HL-60/S4 treated with retinoic acid at 250 ng/mL for 4 days and 3 days (cell line): ENCODE results near the gene RBM19.

ENCODE experiments used
- in situ Hi-C: fragments of 300-500 bp; cut with MboI; formaldehyde crosslinking; loops from 2 replicates; pipeline ENCODE4 v1.7.0; 2022; ENCODE audit warnings: low sequenced_read_pairs

The RBM19 gene, protein sequence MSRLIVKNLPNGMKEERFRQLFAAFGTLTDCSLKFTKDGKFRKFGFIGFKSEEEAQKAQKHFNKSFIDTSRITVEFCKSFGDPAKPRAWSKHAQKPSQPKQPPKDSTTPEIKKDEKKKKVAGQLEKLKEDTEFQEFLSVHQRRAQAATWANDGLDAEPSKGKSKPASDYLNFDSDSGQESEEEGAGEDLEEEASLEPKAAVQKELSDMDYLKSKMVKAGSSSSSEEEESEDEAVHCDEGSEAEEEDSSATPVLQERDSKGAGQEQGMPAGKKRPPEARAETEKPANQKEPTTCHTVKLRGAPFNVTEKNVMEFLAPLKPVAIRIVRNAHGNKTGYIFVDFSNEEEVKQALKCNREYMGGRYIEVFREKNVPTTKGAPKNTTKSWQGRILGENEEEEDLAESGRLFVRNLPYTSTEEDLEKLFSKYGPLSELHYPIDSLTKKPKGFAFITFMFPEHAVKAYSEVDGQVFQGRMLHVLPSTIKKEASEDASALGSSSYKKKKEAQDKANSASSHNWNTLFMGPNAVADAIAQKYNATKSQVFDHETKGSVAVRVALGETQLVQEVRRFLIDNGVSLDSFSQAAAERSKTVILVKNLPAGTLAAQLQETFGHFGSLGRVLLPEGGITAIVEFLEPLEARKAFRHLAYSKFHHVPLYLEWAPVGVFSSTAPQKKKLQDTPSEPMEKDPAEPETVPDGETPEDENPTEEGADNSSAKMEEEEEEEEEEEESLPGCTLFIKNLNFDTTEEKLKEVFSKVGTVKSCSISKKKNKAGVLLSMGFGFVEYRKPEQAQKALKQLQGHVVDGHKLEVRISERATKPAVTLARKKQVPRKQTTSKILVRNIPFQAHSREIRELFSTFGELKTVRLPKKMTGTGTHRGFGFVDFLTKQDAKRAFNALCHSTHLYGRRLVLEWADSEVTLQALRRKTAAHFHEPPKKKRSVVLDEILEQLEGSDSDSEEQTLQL

DNA sequence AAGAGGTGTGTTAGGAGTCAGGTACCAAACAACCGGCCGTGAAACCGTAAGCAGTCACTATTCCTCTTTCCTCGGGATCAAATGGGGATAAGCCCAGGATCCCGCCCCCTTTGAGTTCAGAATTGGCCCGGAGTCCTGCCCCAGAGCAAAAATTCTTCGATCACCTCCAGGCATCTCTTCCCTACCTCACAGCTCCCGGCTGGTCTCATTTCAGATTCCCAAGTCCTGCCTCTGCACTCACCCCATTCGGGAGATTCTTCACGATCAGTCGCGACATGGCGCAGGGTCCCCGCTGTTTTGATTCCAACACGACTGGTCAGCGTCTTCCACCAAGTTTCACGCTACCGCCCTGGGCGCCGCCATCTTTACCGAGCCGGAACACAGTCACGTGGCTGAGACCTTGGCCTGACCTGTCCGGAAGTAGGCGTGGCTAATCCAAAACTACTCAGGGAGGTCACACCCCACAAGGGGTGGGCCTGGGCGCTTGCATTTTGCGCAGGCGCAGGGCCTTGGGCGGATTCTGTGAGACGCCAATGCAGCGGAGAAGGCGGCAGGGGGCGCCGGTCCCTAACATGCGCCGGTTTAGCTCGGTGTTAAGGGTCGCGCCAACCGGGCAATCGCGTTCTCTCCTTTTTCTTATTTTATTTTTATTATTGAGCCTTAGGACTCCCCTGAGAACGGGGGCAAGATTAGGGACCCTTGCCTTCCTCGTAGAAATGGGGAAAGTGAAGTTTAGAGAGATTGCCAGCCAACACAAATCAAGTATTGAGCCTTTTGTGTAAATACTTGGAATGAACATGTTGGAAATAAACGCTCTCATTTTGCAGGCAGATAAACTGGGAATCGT, at the start of gene RBM19:
TSS of gene RBM19 (minus strand) at position 375 of the 847 bp plus-strand sequence. CDS start at position 277, 98 bp downstream.
- in situ Hi-C loops = no loop called here

DNA sequence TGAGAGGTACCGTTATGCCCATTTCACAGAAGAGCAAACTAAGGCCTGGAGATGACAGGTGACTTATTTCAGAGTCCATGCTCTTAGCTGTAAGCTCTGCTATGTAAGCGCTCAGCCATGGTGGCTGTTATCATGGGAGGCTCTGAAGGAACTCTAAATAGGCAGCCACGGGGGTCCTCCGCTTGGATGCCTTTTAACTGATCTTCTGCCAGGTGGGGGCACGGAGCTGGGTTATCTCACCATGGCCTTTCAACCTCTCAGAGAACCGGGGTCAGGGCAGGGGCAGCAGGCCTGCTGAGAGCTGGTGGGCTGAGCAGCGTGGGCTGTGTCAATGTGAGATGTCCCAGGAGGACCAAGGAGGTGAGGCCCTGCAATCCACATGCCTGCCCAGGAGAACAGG, 49.7 kb upstream of the RBM19 start:
- in situ Hi-C loops = loop anchor here (25.0 kb wide), 1 partner anchor 496 kb away; no protein-coding TSS in a partner anchor

DNA sequence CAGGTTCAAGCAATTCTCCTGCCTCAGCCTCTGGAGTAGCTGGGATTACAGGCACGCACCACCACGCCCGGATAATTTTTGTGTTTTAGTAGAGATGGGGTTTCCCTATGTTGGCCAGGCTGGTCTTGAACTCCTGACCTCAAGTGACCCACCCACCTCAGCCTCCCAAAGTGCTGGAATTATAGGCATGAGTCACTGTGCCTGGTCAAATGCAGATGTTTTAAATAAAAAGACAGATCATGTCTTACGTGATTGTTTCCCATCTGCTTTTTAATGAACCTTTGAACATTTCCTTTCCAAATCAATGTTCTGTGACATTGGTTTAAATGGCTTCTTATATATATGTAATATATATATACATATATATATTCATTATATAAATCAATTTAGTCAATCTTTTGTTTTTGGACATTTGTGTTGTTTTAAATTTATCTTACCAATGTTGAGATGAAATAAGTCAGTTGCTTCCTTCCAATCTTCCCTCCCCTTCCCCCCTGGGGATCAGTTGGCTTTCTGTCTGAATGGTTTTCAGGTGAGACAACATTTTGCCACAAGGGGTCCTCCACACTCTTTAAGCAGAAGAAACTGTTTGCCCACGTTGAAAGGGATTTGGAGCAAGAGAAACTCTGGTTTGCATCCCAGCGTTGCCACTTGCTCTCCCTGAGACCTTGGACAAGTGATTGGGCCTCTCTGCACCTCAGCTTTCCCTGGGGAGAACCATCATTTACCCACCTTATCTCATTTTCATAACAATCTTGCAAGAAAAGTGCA, 47.6 kb upstream of the RBM19 start:
- in situ Hi-C loops = loop anchor here (25.0 kb wide), 1 partner anchor 499 kb away; no protein-coding TSS in a partner anchor

DNA sequence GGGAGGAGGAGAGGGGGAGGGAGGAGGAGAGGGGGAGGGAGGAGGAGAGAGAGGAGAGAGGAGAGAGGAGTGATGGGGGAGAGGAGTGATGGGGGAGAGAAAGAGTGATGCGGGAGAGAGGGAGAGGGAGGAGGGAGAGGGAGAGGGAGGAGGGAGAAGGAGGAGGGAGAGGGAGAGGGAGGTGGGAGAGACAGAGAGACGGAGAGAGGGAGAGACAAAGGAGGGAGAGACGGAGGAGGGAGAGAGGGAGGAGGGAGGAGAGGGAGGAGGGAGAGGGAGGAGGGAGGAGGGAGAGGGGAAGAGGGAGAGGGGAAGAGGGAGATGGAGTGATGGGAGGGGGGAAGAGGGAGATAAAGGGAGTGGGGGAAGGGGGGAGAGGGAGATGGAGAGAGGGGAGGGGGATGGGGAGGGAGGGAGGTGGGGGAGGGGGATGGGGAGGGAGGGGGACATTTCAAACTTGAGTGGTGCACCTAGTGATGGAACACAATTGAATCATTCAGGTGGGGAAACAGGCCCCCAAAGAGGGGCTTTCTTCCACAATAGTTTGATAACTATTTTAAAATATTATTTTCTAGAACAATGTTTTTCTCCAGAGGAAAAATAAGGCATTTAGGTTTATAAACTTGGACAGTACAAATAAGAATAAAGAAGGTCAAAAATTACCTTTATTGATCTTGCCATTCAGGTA, 46.8 kb upstream of the RBM19 start:
- in situ Hi-C loops = loop anchor here (25.0 kb wide), 1 partner anchor 499 kb away; no protein-coding TSS in a partner anchor

DNA sequence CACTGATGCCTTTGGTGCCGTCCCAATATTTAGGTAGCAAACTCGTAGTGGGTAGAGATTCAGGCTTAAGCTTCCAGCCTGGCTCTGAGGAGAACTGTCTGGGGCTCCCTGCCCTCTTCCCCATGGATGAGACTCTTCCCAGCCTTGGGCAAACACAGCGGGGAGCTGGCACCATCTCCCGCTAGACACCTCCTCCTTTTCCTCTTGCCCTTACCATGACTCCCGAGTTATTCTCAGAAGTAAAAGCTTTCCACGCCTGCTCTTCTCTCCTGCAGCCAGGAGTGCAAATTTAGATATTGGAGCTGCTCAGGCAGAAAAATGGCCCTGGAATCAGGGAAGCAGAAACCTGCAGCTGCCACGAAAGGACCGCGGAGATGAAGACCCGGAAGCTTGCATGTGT, 45.6 kb upstream of the RBM19 start:
- in situ Hi-C loops = loop anchor here (25.0 kb wide), 1 partner anchor 501 kb away; no protein-coding TSS in a partner anchor

DNA sequence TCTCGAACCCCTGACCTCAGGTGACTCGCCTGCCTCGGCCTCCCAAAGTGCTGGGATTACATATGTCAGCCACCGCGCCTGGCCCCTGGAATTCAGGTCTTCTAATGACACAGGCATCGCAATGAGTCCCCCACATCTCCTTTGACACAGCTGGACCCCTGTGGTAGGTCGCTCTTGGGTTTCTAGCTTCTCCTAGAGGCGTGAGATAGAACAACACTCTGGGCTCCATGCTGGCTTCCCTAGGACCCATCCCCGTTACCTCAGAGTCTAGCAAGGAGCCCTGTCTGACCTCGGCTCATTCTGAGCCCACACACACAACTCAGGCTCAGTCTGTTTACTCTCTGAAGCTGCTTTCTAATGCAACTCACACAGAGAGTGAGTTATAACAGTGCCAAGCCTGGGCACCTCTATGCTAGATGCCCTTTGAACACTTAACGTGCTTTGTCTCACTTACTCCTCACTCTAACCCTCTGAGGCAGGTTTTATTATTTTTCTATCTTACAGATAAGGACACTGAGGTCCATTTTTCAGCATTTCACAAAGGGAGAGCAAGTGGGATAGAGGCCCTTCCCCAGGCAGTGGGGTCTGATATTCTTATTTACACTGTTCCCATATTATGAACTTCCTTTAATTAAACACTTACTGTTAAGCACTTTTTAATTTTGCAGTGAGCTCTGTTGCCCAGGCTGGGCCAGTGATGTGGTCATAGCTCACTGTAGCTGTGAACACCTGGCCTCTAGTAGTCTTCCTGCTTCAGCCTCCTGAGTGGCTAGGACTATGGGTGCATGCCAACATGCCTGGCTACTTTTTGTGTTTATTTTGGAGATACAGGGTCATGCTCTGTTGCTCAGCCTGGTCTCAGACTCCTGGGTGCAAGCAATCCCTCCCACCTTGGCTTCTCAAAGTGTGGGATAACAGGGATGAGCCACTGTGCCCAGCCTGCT, 40.6 kb upstream of the RBM19 start:
- in situ Hi-C loops = loop anchor here (25.0 kb wide), 1 partner anchor 506 kb away; no protein-coding TSS in a partner anchor

DNA sequence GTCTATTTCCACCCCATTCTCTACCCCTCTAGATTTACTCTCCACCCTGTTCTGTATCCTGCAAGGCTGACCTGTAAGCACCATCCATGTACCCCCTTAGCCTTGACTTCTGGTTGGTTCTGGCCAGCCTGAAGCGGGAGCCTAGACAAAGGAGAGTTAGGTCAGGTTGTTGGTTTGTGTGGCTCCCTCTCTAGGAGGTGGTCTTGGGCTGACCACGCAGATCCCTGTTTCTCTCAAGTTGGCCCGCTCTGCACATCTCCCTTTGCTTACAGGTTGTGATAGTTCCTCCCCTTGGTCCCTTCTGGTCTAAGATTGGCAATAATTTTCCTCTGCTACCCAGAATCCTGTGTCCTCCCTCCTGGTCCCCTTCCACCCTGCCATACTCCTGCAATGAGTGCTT, 38.3 kb upstream of the RBM19 start:
- in situ Hi-C loops = loop anchor here (25.0 kb wide), 1 partner anchor 508 kb away; no protein-coding TSS in a partner anchor

DNA sequence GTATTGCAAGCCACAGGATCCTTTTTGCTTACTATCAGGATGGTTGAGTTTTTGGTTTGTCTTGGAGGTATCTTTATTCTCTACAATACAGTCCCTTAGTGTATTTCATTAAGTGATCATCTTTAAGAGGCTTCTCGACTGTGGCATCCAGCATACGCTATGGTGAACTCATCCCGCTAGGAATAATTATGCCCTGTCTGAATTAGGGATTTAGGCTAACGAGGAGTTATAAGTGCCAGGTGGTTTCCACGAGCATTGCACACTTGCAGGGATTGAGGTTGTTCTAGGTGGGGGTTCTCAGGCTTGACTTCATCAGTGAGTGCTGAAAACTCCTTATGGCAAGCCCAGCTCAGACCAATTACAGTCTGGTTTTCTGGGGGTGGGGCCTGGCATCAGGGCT, 37.2 kb upstream of the RBM19 start:
- in situ Hi-C loops = loop anchor here (25.0 kb wide), 1 partner anchor 509 kb away; no protein-coding TSS in a partner anchor

DNA sequence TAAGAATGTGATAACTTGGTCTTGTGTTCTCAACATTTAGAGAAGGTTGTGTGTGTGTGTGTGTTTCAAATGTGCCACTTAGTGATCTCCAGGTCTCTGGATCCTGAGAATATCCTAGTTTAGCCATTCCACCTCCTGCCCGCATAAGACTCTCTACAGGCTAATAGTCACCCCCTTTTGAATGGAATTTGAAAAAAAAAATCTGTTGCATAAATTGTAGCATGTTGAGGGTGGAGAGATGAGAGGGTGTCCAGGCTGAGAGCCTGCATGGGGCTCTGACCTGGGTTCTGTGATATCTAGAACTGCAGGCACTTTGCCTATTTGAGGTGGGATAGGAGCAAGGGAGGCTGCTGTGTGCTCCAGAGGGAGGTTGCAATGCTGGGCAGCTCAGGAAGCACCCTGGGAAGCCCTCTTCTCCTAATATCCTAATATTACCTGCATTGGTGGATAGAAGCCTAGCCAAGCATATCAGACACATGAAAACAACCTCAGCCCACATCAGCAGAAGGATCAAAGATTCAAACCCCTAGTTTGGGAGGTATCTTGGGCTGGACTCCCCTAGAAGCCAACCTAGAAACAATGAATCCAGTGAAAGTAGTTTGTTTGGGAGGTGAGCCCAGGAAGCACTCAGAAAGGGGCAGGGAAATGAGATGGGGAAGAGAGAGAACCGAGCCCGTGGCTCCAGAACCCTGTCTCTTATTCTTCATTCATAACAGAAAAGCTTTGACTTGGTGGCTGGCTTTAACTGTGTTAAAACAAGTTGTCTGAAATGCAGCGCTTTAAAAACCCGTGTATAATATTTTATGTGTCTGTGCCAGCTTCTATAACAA, 35.6 kb upstream of the RBM19 start:
- in situ Hi-C loops = loop anchor here (25.0 kb wide), 1 partner anchor 511 kb away; no protein-coding TSS in a partner anchor

DNA sequence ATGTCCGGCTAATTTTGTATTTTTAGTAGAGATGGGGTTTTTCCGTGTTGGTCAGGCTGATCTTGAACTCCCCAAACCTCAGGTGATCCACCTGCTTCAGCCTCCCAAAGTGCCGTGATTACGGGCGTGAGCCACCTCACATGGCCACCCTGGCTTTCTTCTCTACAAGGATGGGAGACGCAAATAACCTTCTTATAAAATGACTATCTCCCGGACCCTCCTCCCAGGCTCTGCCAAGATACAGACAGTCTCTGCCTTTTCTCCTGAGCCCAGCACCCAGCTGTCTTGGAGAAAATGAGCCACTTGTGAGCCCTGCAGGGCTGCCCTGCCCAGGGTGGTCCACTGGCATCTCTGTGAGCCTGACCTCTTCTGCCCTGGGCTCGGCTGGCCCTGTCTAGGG, 34.7 kb upstream of the RBM19 start:
- in situ Hi-C loops = loop anchor here (25.0 kb wide), 1 partner anchor 511 kb away; no protein-coding TSS in a partner anchor

DNA sequence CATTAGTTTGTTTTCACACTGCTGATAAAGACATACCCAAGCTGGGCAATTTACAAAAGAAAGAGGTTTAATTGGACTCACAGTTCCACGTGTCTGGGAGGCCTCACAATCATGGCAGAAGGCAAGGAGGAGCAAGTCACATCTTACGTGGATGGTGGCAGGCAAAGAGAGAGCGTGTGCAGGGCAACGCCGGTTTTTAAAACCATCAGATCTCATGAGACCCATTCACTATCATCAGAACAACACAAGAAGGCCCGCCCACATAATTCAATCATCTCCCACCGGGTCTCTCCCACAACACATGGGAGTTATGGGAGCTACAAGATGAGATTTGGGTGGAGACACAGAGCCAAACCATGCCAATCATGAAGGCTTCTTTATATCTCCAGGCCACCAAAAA, 34.1 kb upstream of the RBM19 start:
- in situ Hi-C loops = loop anchor here (25.0 kb wide), 1 partner anchor 512 kb away; no protein-coding TSS in a partner anchor

DNA sequence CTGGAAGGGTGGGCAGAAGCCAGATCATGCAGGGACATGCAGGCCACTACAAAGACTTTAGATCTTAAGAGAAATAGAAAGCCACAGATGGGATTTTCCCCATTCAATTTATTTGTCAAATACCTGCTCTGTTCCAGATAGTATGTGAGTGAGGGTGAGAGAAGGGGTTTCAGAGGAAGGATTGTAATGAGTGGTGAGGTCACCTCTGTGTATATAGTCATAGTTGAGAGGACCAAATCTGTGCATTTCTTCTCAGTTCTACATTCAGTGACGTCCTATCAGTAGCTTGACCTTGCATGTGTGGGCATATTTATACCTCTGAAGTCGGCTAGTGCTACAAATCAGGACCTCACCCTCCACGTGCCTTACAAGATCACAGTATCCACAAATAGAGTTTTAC, 31.2 kb upstream of the RBM19 start:
- in situ Hi-C loops = loop anchor here (25.0 kb wide), 1 partner anchor 1915 kb away; no protein-coding TSS in a partner anchor

DNA sequence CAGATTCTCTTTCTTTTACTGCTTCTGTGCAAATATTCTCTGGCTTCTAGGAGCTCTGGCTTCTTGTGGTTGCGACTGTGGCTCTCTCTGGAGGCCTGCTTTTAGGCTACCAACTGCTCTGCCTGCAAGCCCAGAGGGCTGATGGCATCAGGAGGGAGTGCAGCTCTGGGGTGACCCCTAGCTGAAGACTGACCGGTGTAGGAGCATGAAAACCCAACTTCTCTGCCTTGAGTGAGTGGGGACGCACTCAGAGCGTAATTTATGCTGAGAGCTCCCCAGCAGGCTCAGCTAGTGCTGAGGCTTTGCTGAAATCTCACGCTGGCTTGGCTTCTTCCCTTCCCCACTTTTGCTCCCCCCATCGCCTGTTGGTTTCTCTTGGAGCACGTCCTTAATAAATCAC, 29.9 kb upstream of the RBM19 start:
- in situ Hi-C loops = loop anchor here (25.0 kb wide), 1 partner anchor 1916 kb away; no protein-coding TSS in a partner anchor

DNA sequence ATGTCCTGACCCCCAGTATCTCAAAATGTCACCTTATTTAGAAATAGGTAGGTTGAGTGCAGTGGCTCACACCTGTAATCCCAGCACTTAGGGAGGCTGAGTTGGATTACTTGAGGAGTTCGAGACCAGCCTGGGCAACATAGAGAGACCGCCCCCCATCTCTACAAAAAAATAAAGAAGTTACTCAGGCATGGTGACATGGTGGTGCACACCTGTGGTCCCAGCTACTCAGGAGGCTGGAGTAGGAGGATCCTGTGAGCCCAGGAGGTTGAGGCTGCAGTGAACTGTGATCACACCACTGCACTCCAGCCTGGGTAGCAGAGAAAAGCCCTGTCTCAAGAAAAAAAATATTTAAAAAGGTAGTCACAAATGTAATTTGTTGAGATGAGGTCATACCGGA, 27.9 kb upstream of the RBM19 start:
- in situ Hi-C loops = loop anchor here (25.0 kb wide), 1 partner anchor 1918 kb away; no protein-coding TSS in a partner anchor

DNA sequence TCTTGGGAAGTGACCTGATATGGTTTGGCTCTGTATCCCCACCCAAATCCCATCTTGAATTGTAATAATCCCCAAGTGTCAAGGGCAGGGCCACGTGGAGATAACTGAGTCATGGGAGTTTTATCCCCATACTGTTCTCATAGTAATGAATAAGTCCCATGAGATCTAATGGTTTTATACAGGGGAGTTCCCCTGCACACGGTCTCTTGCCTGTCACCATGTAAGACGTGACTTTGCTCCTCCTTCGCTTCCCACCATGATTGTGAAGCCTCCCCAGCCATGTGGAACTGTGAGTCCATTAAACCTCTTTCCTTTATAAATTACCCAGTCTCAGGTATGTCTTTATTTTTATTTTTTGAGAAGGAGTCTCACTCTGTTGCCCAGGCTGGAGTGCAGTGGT, 26.6 kb upstream of the RBM19 start:
- in situ Hi-C loops = loop anchor here (25.0 kb wide), 1 partner anchor 1920 kb away; no protein-coding TSS in a partner anchor
